Activated T-cell treated with anti-CD3 and anti-CD28 coated beads, Interleukin-2, amount 50 U/mL, for 72 hours (primary cell): ENCODE results near the gene SYPL1. TPM values are rescaled to one million over a fixed set of nuclear protein-coding genes. Genes with fewer than 3 reads are reported as not detected.
A peak's percentile ranks its signal among the peaks of the same experiment; 100 is the strongest.
"Not testable (repeated sequence)": the region's sequence is repeated elsewhere in the genome, so short reads cannot be mapped to it uniquely, and the experiment has no call there.

Experiments
- ATAC-seq, 2 donors: fragments of 150-1000 bp; cut with Tn5 transposase; replicated peaks in 1 of 2; 2 replicates each; pipeline ENCODE4 v1.10.0; 2021; ENCODE audit warnings: moderate library complexity in 2 of 2, mild to moderate bottlenecking in 1 of 2
- DNase-seq, 2 donors: peaks; one replicate each; pipeline ENCODE4 v3.0.0; 2021 to 2022; ENCODE audit warnings: mixed read lengths in 1 of 2
- H3K27ac Mint-ChIP-seq: one replicate; pipeline ENCODE4 v1.8.0; 2022; ENCODE audit warnings: mild to moderate bottlenecking, moderate library complexity, mixed read lengths
- H3K27me3 Mint-ChIP-seq: one replicate; pipeline ENCODE4 v1.8.0; 2022; ENCODE audit warnings: low read depth, mixed read lengths
- H3K36me3 Mint-ChIP-seq, 2 donors: one replicate each; pipeline ENCODE4 v1.8.0; 2022; ENCODE audit warnings: mixed read lengths in 2 of 2, mild to moderate bottlenecking in 1 of 2; ENCODE audit not compliant: insufficient read depth in 2 of 2
- H3K4me1 Mint-ChIP-seq: one replicate; pipeline ENCODE4 v1.8.0; 2022; ENCODE audit warnings: low read depth, mixed read lengths
- H3K4me3 Mint-ChIP-seq, 2 donors: one replicate each; pipeline ENCODE4 v1.8.0; 2022; ENCODE audit warnings: mild to moderate bottlenecking in 2 of 2, mixed read lengths in 2 of 2, moderate library complexity in 2 of 2
- H3K9me3 Mint-ChIP-seq, 2 donors: one replicate each; pipeline ENCODE4 v1.8.0; 2022; ENCODE audit warnings: mixed read lengths in 2 of 2
- total RNA-seq, 2 donors: library from RNA; stranded (reverse); gene quantifications; one replicate each; pipeline ENCODE4 v1.2.3, GENCODE V29; 2022

The SYPL1 gene
- total RNA-seq = 10 to 100 TPM; 29.6 to 32.0 TPM

DNA sequence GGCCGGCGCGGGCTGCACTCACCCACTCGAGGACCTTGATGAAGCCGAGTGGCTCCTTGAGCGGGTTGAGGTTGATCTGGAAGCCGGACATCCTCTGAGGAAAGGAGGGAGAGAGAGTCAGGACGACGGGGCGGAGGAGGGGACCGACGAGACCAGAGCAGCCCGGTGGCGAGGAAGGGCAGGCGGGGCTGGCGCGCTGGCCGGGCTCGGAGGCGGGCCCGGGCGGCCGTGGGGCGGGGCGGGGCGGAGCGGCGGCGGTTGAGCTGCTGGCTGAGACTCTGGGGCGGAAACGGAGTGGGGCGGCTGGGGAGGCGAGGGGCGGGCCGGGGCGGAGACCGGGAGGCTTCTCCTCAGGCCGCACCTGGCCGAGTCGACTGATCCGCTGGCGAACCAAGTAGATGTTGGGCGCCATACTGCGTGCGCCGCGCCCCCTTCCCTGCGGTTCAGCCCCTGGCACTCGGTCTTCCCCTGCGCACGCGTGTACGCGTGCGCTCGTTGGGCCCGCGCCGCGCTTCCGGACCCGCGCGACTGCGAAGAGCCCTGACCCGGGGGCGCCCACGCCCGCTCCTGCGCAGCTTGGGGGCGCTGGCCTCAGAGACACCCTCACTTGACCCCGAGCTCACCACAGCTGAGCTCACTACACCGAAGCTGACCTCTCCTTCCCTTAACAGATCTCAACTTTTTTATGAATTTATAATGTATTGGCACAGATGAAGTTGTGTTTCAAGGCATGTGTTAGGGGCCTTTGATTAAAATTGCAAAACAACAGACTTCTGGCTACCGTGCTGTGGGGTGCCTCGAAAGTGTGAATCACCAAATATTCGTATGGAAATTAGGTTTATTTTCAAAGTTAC lies at the start of gene SYPL1:
TSS of gene SYPL1 (minus strand) at position 195 of the 854 bp plus-strand sequence. CDS start at position 91, 104 bp downstream.
- Mint-ChIP-seq H3K27ac (peak within 1 kb of the TSS; percentile 98), H3K36me3 (no peaks in the 10 kb centered on the region), H3K4me1 (peaks cover 68% of the 10 kb centered on the region), H3K9me3 (no peaks in the 10 kb centered on the region), H3K27me3 (no peaks in the 10 kb centered on the region), H3K4me3 (peak within 1 kb of the TSS; percentile 89 to 97)
- ATAC-seq = peak; percentile 89 to 91
- peak; percentile 93 to 96 for DNase-seq

DNA sequence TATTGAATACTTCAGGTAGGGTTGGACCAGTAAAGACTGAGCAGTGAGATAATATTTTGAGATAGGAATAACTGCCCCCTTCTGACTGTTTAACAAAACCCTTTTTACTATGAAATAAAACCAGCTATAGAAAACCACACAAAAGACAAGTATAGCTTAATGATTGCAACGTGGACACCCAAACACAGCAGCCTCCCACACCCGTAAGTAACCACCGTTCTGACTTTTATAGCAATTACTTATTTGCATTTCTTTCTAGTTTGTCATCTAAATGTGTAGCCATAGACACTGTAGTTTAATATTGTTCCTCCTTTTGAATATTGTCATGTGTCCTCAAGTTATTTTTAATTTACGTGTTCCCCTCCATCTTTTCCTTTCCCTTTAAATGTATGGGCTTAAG lies 42.9 kb upstream of the SYPL1 start:
- H3K4me1 Mint-ChIP-seq = no peaks in the 10 kb centered on the region
- ATAC-seq = no peak
- no peaks in the 10 kb centered on the region for H3K36me3 Mint-ChIP-seq
- DNase-seq = no peak
- H3K9me3 Mint-ChIP-seq = no peaks in the 10 kb centered on the region
- H3K4me3 Mint-ChIP-seq = no peak overlapping the region
- peaks cover 44% of the 10 kb centered on the region for H3K27me3 Mint-ChIP-seq
- H3K27ac Mint-ChIP-seq = no peak overlapping the region

- peak; percentile 85 to 94 for ATAC-seq
Measured at GRCh38 chr7:106153891-106154449, 41.9 kb upstream of the SYPL1 start.

DNA sequence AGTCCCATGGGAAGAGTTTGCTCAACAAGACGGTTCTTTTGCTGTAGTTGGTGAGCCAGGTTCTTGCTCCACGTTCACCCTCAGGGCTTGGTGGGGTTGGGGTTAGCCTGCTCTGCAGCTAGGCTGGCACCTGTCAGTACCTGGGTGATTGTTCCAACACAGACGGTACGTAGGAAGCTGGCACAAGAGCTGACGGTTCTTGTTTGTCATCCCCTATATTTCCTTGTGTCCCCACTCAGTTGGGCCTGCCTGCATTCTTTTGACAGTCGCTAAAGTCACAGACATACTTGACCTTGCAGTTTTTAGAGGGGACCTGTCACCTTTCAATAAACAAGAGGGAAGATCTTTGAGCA lies 40.2 kb upstream of the SYPL1 start:
- DNase-seq (no peak), ATAC-seq (no peak)
- Mint-ChIP-seq H3K9me3 (no peaks in the 10 kb centered on the region), H3K36me3 (no peaks in the 10 kb centered on the region), H3K27me3 (peaks cover 25% of the 10 kb centered on the region), H3K4me1 (no peaks in the 10 kb centered on the region), H3K27ac (no peak overlapping the region), H3K4me3 (no peak overlapping the region)

More at GRCh38 chr7:106153891-106154449, 41.9 kb upstream of the SYPL1 start:
- H3K27ac Mint-ChIP-seq = no peak overlapping the region
- H3K4me3 Mint-ChIP-seq = peak overlapping the region in 1 of 2 donors; percentile 41
- no peaks in the 10 kb centered on the region for H3K36me3 Mint-ChIP-seq
- no peaks in the 10 kb centered on the region for H3K9me3 Mint-ChIP-seq
- peak; percentile 73 to 75 for DNase-seq
- H3K27me3 Mint-ChIP-seq = peaks cover 37% of the 10 kb centered on the region
- no peaks in the 10 kb centered on the region for H3K4me1 Mint-ChIP-seq

GRCh38 chr7:106151459-106152312 lies 39.6 kb upstream of the SYPL1 start:
- H3K9me3 Mint-ChIP-seq = no peaks in the 10 kb centered on the region
- no peak overlapping the region for H3K27ac Mint-ChIP-seq
- no peaks in the 10 kb centered on the region for H3K4me1 Mint-ChIP-seq
- peaks cover 20% of the 10 kb centered on the region for H3K27me3 Mint-ChIP-seq
- no peaks in the 10 kb centered on the region for H3K36me3 Mint-ChIP-seq
- DNase-seq (no peak), ATAC-seq (no peak)
- no peak overlapping the region for H3K4me3 Mint-ChIP-seq

GRCh38 chr7:106143711-106144337 lies 31.7 kb upstream of the SYPL1 start:
- no peak for DNase-seq
- no peak for ATAC-seq
- H3K27me3 Mint-ChIP-seq = no peaks in the 10 kb centered on the region
- no peak overlapping the region for H3K4me3 Mint-ChIP-seq
- H3K27ac Mint-ChIP-seq = no peak overlapping the region
- H3K9me3 Mint-ChIP-seq = no peaks in the 10 kb centered on the region
- no peaks in the 10 kb centered on the region for H3K4me1 Mint-ChIP-seq
- H3K36me3 Mint-ChIP-seq = no peaks in the 10 kb centered on the region

DNA sequence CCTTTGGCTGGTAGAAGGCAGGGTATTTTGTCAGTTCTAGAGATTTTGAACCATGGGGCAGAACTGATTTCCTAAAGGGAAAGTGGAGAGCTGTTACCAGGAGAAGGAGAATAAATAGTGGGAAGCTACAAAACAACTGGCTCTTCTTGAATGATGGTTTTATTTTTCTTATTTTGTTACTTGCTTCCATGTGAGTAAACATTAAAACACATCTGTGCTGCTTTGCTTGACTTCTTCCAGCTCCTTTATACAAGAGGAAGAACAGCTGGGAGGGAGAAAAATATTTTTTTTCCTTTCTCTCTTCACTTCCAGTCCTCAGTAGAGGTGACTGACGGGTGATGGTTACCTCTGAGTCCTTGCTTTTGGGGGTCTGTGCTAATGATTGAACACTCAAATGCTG lies 30.0 kb upstream of the SYPL1 start:
- Mint-ChIP-seq H3K4me3 (no peak overlapping the region), H3K4me1 (no peaks in the 10 kb centered on the region), H3K9me3 (no peaks in the 10 kb centered on the region), H3K36me3 (no peaks in the 10 kb centered on the region), H3K27me3 (no peaks in the 10 kb centered on the region), H3K27ac (no peak overlapping the region)
- no peak for ATAC-seq
- no peak for DNase-seq

- no peaks in the 10 kb centered on the region for H3K36me3 Mint-ChIP-seq
- no peak for DNase-seq
- no peak for ATAC-seq
- no peaks in the 10 kb centered on the region for H3K4me1 Mint-ChIP-seq
- H3K27me3 Mint-ChIP-seq = no peaks in the 10 kb centered on the region
- H3K9me3 Mint-ChIP-seq = no peaks in the 10 kb centered on the region
- no peak overlapping the region for H3K4me3 Mint-ChIP-seq
- no peak overlapping the region for H3K27ac Mint-ChIP-seq
Measured at GRCh38 chr7:106140406-106141173, 28.5 kb upstream of the SYPL1 start.

DNA sequence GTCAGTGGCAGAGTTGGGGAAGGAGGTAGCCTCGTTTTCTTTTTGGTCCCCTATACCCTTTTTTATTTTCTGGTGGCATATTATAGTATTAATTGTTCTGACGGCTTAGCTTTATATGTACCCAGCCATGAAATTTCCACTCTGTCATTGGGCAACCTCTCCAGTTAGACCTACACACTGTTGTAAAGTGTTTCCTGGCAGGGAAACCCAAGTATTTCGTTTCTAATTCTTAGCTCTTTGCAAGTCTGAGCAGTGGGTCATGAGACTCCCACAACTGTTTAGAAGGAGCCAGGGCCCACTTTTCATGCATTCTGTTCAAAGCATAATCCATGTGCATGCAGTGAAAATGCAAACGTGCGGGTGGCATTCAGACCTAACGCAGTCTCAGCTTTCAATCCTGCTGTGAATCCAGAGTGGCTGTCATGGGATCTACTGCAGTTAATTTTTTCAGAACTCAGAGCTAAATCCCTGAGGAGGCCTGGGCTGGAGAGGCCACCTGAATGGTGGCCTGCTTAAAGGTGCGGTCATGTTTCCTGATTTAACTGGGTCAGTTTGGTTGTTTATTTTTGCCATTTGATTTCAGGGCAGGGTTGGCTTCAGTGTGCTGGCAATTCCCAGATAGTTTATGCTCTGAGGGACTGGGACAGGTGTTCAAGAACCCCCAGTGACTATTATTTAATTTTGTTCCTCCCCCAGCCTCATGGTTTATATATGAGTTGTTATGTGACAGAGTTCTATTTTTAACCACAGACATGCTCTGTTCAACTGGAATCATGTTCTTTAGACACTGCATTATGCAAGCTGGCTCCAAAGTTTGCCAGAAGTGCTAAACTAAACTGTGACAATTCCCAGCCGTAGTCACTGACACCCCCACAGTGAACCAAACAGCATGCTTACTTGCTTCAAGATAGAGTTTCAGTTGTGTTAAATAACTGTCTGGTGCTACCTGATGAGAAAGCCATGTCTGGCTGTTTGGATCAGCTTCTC lies 27.4 kb upstream of the SYPL1 start:
- H3K36me3 Mint-ChIP-seq = no peaks in the 10 kb centered on the region
- H3K4me3 Mint-ChIP-seq = no peak overlapping the region
- no peaks in the 10 kb centered on the region for H3K27me3 Mint-ChIP-seq
- H3K9me3 Mint-ChIP-seq = no peaks in the 10 kb centered on the region
- ATAC-seq (no peak), DNase-seq (no peak)
- no peaks in the 10 kb centered on the region for H3K4me1 Mint-ChIP-seq
- no peak overlapping the region for H3K27ac Mint-ChIP-seq

GRCh38 chr7:106138776-106139175 lies 26.7 kb upstream of the SYPL1 start:
- Mint-ChIP-seq H3K27me3 (no peaks in the 10 kb centered on the region), H3K4me1 (no peaks in the 10 kb centered on the region), H3K27ac (no peak overlapping the region), H3K4me3 (no peak overlapping the region), H3K9me3 (no peaks in the 10 kb centered on the region), H3K36me3 (no peaks in the 10 kb centered on the region)
- ATAC-seq (no peak), DNase-seq (no peak)

GRCh38 chr7:106138181-106138580 lies 26.1 kb upstream of the SYPL1 start:
- H3K27me3 Mint-ChIP-seq, H3K36me3 Mint-ChIP-seq, H3K4me1 Mint-ChIP-seq, H3K4me3 Mint-ChIP-seq, ATAC-seq, DNase-seq, H3K27ac Mint-ChIP-seq, H3K9me3 Mint-ChIP-seq: not testable (repeated sequence)
